IMR-90 (cell line): ENCODE results near the gene KAZN. TPM values are rescaled to one million over a fixed set of nuclear protein-coding genes. Genes with fewer than 3 reads are reported as not detected.

Experiments used
- ATAC-seq: fragments of 200-7000 bp; cut with Tn5 transposase; 2 replicates; pipeline ENCODE4 v1.9.1; 2020; ENCODE audit warnings: low read depth, mild to moderate bottlenecking, moderate library complexity
- BruUV-seq: library from RNA; stranded (reverse); fragments of 400-500 nt; replicated peaks from 2 replicates; lab custom pipeline; 2021; lab: Mats Ljungman, UMichigan
- CTCF ChIA-PET: fragments of 300-600 bp; formaldehyde crosslinking; extraction: SDS; loops from one replicate; lab custom pipeline; 2021; ENCODE audit warnings: antibody characterized with exemption; lab: Yijun Ruan, JAX
- POLR2A ChIA-PET: fragments of 300-600 bp; sonication (Branson Sonifier 250); formaldehyde crosslinking; loops from one replicate; lab custom pipeline; 2022; ENCODE audit warnings: antibody characterized with exemption; ENCODE audit not compliant: unreplicated experiment; lab: Charles Lee
- DNase-seq: peaks from one replicate; pipeline ENCODE4 v3.0.0; 2013
- H2AFZ ChIP-seq: replicated peaks from 2 replicates; pipeline ENCODE3; 2013; ENCODE audit warnings: low read length, mild to moderate bottlenecking; ENCODE audit not compliant: poor library complexity
- H2AK5ac ChIP-seq: 2 replicates; pipeline ENCODE4 v1.6.1; 2013; ENCODE audit warnings: low read depth, low read length, inconsistent platforms
- H2AK9ac ChIP-seq: replicated peaks from 2 replicates; pipeline ENCODE3; 2013; ENCODE audit warnings: mild to moderate bottlenecking, low read depth, low read length, moderate library complexity; ENCODE audit not compliant: poor library complexity
- H2BK120ac ChIP-seq: 2 replicates; pipeline ENCODE4 v1.6.1; 2013; ENCODE audit warnings: low read depth, low read length, inconsistent platforms
- H2BK15ac ChIP-seq: 3 replicates; pipeline ENCODE4 v1.6.1; 2013; ENCODE audit warnings: low read depth, low read length, inconsistent platforms
- H2BK20ac ChIP-seq: 2 replicates; pipeline ENCODE4 v1.6.1; 2013; ENCODE audit warnings: low read depth, mild to moderate bottlenecking, inconsistent platforms, low read length, moderate library complexity
- H2BK5ac ChIP-seq: 2 replicates; pipeline ENCODE4 v1.6.1; 2013; ENCODE audit warnings: mild to moderate bottlenecking, low read depth, low read length, inconsistent platforms; ENCODE audit not compliant: poor library complexity, severe bottlenecking
- H3K14ac ChIP-seq: replicated peaks from 2 replicates; pipeline ENCODE4 v1.6.1; 2013; ENCODE audit warnings: low read depth, low read length, inconsistent platforms
- H3K18ac ChIP-seq: 2 replicates; pipeline ENCODE4 v1.6.1; 2013; ENCODE audit warnings: low read depth, low read length, control low read depth
- H3K23ac ChIP-seq: 2 replicates; pipeline ENCODE4 v1.6.1; 2013; ENCODE audit warnings: low read depth, low read length, inconsistent platforms
- H3K27ac ChIP-seq: 2 replicates; pipeline ENCODE4 v1.5.1; 2013; ENCODE audit warnings: mild to moderate bottlenecking, control low read depth, low read length; ENCODE audit not compliant: insufficient read depth
- H3K27me3 ChIP-seq: 2 replicates; pipeline ENCODE4 v1.6.1; 2013; ENCODE audit warnings: low read length; ENCODE audit not compliant: control insufficient read depth, insufficient read depth
- H3K36me3 ChIP-seq: 2 replicates; pipeline ENCODE4 v1.6.1; 2013; ENCODE audit warnings: low read length, mixed read lengths; ENCODE audit not compliant: control insufficient read depth, insufficient read depth
- H3K4ac ChIP-seq: 2 replicates; pipeline ENCODE4 v1.6.1; 2013; ENCODE audit warnings: low read depth, low read length, inconsistent platforms
- H3K4me1 ChIP-seq: 2 replicates; pipeline ENCODE4 v1.6.1; 2013; ENCODE audit warnings: low read length, mixed read lengths; ENCODE audit not compliant: control insufficient read depth, insufficient read depth
- H3K4me2 ChIP-seq: 2 replicates; pipeline ENCODE4 v1.6.1; 2013; ENCODE audit warnings: low read depth, mild to moderate bottlenecking, control low read depth, low read length, moderate library complexity
- H3K4me3 ChIP-seq: 2 replicates; pipeline ENCODE4 v1.5.1; 2013; ENCODE audit warnings: low read depth, mild to moderate bottlenecking, control low read depth, low read length, moderate library complexity; ENCODE audit not compliant: insufficient read depth
- H3K56ac ChIP-seq: 2 replicates; pipeline ENCODE4 v1.6.1; 2013; ENCODE audit warnings: low read length, inconsistent platforms; ENCODE audit not compliant: insufficient read depth; ENCODE audit errors: extremely low read depth
- H3K79me1 ChIP-seq, 2 experiments: 2 replicates each; pipeline ENCODE4 v1.6.1; 2013; ENCODE audit warnings: low read length in 2 of 2, inconsistent platforms in 1 of 2, low read depth in 1 of 2
- H3K9ac ChIP-seq: 2 replicates; pipeline ENCODE4 v1.6.1; 2013; ENCODE audit warnings: low read depth, low read length, control low read depth
- H3K9me1 ChIP-seq: 2 replicates; pipeline ENCODE4 v1.6.1; 2013; ENCODE audit warnings: low read length, inconsistent platforms; ENCODE audit not compliant: insufficient read depth
- H3K9me3 ChIP-seq: 2 replicates; pipeline ENCODE4 v1.6.1; 2013; ENCODE audit warnings: low read length; ENCODE audit not compliant: control insufficient read depth, insufficient read depth
- H4K20me1 ChIP-seq: 2 replicates; pipeline ENCODE4 v1.6.1; 2013; ENCODE audit warnings: low read length, inconsistent platforms; ENCODE audit not compliant: insufficient read depth
- H4K5ac ChIP-seq: 2 replicates; pipeline ENCODE4 v1.6.1; 2013; ENCODE audit warnings: mild to moderate bottlenecking, low read depth, low read length, control low read depth
- H4K8ac ChIP-seq, 2 experiments: 2 replicates each; pipeline ENCODE4 v1.6.1; 2013; ENCODE audit warnings: low read depth in 2 of 2, low read length in 2 of 2, control low read depth in 1 of 2, inconsistent platforms in 1 of 2
- H4K91ac ChIP-seq: 2 replicates; pipeline ENCODE4 v1.6.1; 2013; ENCODE audit warnings: low read depth, low read length, inconsistent platforms; ENCODE audit not compliant: insufficient read depth
- BHLHE40 ChIP-seq: fragments of 150-350 bp; IDR thresholded peaks from 2 replicates; pipeline ENCODE4 v1.6.1; 2016; ENCODE audit warnings: mild to moderate bottlenecking, low read depth, low read length
- FOS ChIP-seq: fragments of 150-350 bp; IDR thresholded peaks from 2 replicates; pipeline ENCODE4 v1.6.1; 2016; ENCODE audit warnings: low read depth, low read length
- MAZ ChIP-seq: IDR thresholded peaks from 2 replicates; pipeline ENCODE4 v1.6.1; 2012; ENCODE audit warnings: low read depth, mild to moderate bottlenecking, low read length, improper control_type of control experiment, moderate library complexity, borderline replicate concordance
- NFE2L2 ChIP-seq: fragments of 150-350 bp; IDR thresholded peaks from 2 replicates; pipeline ENCODE4 v1.6.1; 2016; ENCODE audit warnings: low read depth, mild to moderate bottlenecking, low read length
- SMC3 ChIP-seq: fragments of 150-350 bp; IDR thresholded peaks from 2 replicates; pipeline ENCODE4 v1.6.1; 2016; ENCODE audit warnings: low read depth, mild to moderate bottlenecking, antibody characterized with exemption, low read length, moderate library complexity
- WGBS, 2 experiments: methylation state at CpG; one replicate each; pipeline versions ENCODE4 v1.1.5 to v1.1.7; 2013; ENCODE audit warnings: missing lambda C conversion rate in 2 of 2; ENCODE audit not compliant: insufficient read length in 1 of 2; ENCODE audit errors: extremely low coverage in 2 of 2; 5-methylcytosine and 5-hydroxymethylcytosine counted together
- dilution Hi-C: fragments of 300-500 bp; cut with HindIII; formaldehyde crosslinking; loops from one replicate; pipeline ENCODE4 v1.14.3; 2018; ENCODE audit warnings: low sequenced_read_pairs; ENCODE audit not compliant: unreplicated experiment
- in situ Hi-C: fragments of 300-500 bp; cut with MboI; formaldehyde crosslinking; loops from 3 replicates; pipeline ENCODE4 v1.14.3; 2019; ENCODE audit warnings: low sequenced_read_pairs, inconsistent platforms, mixed read lengths
- intact Hi-C: fragments of 100-400 bp; cut with micrococcal nuclease; formaldehyde crosslinking; loops from 2 replicates; pipeline ENCODE4 v1.10.0; 2022
- polyA plus RNA-seq, 3 experiments: library from polyadenylated mRNA; depleted of rRNA; stranded (reverse); fragments of >200 nt; gene quantifications; 2 replicates each; pipeline ENCODE4 v1.2.3, GENCODE V29; 2012; ENCODE audit warnings: low replicate concordance in 1 of 3
- total RNA-seq: library from RNA; depleted of rRNA; stranded (reverse); fragments of >200 nt; gene quantifications from 2 replicates; pipeline ENCODE4 v1.2.3, GENCODE V29; 2012

The KAZN gene
- total and polyA plus RNA-seq, 2 of the 4 experiments (the other 2 are of a cell fraction), result 5.2 to 10.5 TPM

GRCh38 chr1:15155191-15155590 lies 556.7 kb downstream of the KAZN start:
- peaks cover 26% of the 10 kb centered on the region for H3K9me1 ChIP-seq
- ChIA-PET POLR2A (no interaction called here), CTCF (no interaction called here)
- no peak overlapping the region for H3K18ac ChIP-seq
- H3K4me1 ChIP-seq, result peaks cover 35% of the 10 kb centered on the region
- H3K4ac ChIP-seq, result peak overlapping the region; percentile 95
- peak overlapping the region; percentile 29; the same call in 1 of the 2 replicates for H3K14ac ChIP-seq
- H2AK5ac ChIP-seq, result peak overlapping the region; percentile 93
- H2BK20ac ChIP-seq, result 0 out of 2 replicates have a peak overlapping the region, but pooled peaks have one; percentile 20
- 0 out of 2 replicates have a peak, but pooled peaks cover 3% of the 10 kb centered on the region for H3K27me3 ChIP-seq
- H3K9me3 ChIP-seq, result peaks cover 3% of the 10 kb centered on the region; the same call in 1 of the 2 replicates
- no peak overlapping the region; a peak in 2 of 4 replicates for H4K8ac ChIP-seq
- no peak overlapping the region for H2AFZ ChIP-seq
- H2AK9ac ChIP-seq, result peak overlapping the region; percentile 67
- in situ Hi-C loops (loop anchor here (10.0 kb wide), 1 partner anchor 270 kb away; no protein-coding TSS in a partner anchor), intact Hi-C loops (no loop called here), dilution Hi-C loops (no loop called here)
- no peak for TF ChIP-seq SMC3
- no peak for TF ChIP-seq NFE2L2
- no peak for TF ChIP-seq BHLHE40
- no peak for TF ChIP-seq MAZ
- no peak for TF ChIP-seq FOS
- ATAC-seq (no peak), DNase-seq (no peak)
- peak overlapping the region; percentile 42; the same call in 1 of the 2 replicates for H4K91ac ChIP-seq
- peaks cover 9% of the 10 kb centered on the region for H4K20me1 ChIP-seq
- no peak overlapping the region for H2BK15ac ChIP-seq
- H3K27ac ChIP-seq, result peak overlapping the region; percentile 93; the same call in 1 of the 2 replicates
- no peak overlapping the region for H2BK5ac ChIP-seq
- peaks cover 40 to 55% of the 10 kb centered on the region in 2 experiments for H3K79me1 ChIP-seq
- H3K56ac ChIP-seq, result no peak overlapping the region
- no peak overlapping the region; the same call in 1 of the 2 replicates for H3K23ac ChIP-seq
- H4K5ac ChIP-seq, result no peak overlapping the region
- H2BK120ac ChIP-seq, result peak overlapping the region; percentile 21; the same call in 1 of the 2 replicates
- H3K4me3 ChIP-seq, result peak overlapping the region; percentile 80; the same call in 1 of the 2 replicates
- peak overlapping the region; percentile 65 for H3K4me2 ChIP-seq
- peaks cover 3% of the 10 kb centered on the region for H3K36me3 ChIP-seq
- 100% methylated on average over 1 of the region's 5 CpGs; no CpG with 5 or more reads in 1 of the 2 experiments for WGBS, 2 experiments
- no TSS peak for BruUV-seq
- H3K9ac ChIP-seq, result no peak overlapping the region
